GM19351 (cell line): ENCODE results near the gene MRTFA.
"Not testable (repeated sequence)": the region's sequence is repeated elsewhere in the genome, so short reads cannot be mapped to it uniquely, and the experiment has no call there.

ENCODE experiments used
- ATAC-seq: cut with Tn5 transposase; IDR thresholded peaks from one replicate; pipeline ENCODE4 v1.9.1; 2021; ENCODE audit warnings: mild to moderate bottlenecking, moderate library complexity; ENCODE audit not compliant: unreplicated experiment

The MRTFA gene

GRCh38 chr22:40403651-40404050, 232.9 kb downstream of the MRTFA start:
- no peak for ATAC-seq

- no peak for ATAC-seq
These were observed 233.4 kb downstream of the MRTFA start for GRCh38 chr22:40403141-40403540.

GRCh38 chr22:40401981-40402406, 234.5 kb downstream of the MRTFA start:
- no peak for ATAC-seq

DNA sequence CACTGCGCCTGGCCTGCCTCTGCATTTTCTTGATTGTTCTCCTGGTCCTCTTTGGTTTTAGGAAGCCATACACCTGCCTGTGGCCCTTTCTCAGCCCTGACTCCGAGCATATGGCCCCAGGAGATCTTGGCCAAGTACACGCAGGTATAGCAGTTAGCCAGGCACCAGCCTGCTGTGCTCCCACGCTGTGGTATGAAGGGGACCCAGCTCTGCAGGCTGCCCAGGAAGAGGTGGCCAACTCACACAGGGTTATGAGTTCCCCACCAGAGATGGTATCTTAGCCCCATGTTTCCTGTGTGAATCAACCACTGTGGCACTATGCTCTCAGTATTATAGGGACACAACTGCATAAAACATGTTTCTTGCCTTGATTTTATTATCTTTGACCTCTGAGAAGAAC, 235.0 kb downstream of the MRTFA start:
- no peak for ATAC-seq

DNA sequence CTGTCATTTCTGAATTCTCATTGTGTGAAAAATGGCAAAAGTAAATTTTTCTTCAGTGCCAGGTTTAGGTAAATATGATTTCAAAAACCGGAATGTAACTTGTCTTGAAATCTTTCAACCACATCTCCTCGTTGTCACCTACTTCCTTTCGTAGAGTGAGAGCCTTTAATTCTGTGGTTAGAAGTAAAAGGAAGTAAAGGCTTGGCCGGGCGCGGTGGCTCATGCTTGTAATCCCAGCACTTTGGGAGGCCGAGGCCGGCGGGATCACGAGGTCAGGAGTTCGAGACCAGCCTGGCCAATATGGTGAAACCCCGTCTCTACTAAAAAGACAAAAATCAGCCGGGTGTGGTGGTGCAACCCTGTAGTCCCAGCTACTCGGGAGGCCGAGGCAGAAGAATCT, 236.4 kb downstream of the MRTFA start:
- ATAC-seq: no peak

- ATAC-seq: no peak
These were observed 236.9 kb downstream of the MRTFA start for GRCh38 chr22:40399621-40400020.

DNA sequence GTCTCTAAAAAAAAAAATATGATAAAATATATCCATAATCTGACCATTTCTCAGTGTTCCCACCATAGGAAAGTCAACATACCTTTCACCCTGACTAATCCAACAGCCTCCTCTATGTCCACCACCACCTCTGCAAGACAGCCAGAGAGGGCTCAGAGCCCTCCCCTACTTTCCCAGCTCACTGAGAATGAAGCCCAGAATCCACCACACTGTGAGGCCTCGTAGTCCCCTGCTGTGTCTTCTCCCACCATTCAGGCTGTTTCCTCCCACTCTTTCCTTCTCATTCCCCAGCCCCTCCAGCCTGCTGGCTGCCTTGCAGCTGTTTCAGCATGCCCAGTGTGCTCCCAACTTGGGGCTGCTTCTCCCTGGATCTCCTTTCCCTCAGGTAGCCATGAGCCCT, 239.1 kb downstream of the MRTFA start:
- no peak for ATAC-seq

DNA sequence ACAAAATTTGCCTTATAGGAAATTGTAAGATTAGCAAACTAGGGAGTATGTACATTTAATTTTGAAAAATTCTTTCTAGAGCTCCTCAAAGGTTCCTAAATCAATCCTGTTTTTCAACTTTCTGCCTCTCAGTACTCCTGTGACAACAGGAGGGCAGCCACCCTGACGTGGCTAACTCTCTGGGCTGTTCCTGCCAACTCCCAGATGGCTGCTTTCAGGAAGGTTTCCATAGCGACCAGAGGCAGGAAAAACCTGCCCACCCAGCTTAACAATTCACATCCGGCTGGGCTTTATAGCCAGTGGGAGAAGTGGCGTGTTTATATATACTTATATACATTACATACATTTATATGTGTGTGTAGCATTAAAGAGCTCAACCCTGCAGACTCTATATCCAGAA, 239.6 kb downstream of the MRTFA start:
- no peak for ATAC-seq

GRCh38 chr22:40395607-40396006, 240.9 kb downstream of the MRTFA start:
- no peak for ATAC-seq

- no peak for ATAC-seq
These were observed 241.9 kb downstream of the MRTFA start for GRCh38 chr22:40394607-40395006.

- ATAC-seq: no peak
These were observed 243.9 kb downstream of the MRTFA start for GRCh38 chr22:40392618-40393017.

- no peak for ATAC-seq
These were observed 245.1 kb downstream of the MRTFA start for GRCh38 chr22:40391417-40391816.

DNA sequence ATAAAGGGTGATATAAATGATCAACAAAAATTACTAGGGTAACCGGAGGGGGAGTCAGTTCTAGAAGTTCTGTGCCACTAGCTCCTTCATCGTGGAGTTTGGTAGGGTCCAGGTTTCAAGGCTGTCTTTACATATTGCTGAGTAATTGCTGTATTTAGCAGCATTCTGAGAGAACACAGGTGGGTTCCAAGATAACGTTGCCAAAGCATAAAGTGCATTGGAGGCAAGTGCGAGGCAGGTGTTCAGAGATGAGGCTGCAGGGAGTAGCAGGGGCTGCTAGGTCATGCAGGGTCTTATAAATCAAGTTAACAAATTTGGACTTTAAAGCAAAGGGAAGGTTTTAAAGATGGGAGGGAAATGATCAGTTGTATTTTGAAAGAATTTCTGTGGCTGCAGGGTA, 248.3 kb downstream of the MRTFA start:
- ATAC-seq: no peak

DNA sequence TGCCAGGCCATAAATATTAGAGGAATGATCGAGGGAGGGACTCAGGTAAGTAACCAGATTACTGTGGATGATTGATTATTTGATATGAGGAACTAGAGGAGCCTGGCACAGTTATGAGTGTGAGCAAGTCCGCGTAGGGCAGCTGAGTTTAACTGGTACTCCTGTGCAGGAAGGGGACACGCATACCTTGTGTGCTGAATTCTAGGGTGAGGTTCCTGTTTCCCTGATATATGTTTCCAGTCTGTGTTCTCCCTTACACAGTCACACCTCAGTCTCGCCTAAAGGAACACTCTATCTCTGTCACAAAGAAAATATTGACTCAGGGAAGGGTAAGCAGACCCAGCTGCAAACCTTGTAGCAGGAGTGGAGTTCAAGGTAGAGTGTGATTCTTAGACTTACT, 248.8 kb downstream of the MRTFA start:
- ATAC-seq: no peak

GRCh38 chr22:40385036-40385782, 251.3 kb downstream of the MRTFA start:
- ATAC-seq: no peak

DNA sequence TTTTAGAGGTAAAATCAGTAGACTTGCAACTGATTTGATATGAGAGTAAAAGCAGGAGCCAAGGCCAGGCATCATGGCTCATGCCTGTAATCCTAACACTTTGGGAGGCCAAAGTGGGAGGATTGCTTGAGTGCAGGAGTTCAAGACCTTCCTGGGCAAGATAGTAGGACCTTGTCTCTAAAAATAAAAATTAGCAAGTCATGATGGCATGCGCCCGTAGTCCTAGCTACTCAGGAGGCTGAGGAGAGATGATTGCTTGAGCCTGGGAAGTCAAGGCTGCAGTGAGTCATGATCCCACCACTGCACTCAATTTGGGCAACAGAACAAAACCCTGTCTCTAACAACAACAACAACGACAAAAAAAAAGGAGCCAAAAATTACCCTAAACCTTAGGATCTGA, 252.6 kb downstream of the MRTFA start:
- ATAC-seq: no peak

- ATAC-seq: no peak
These were observed 255.1 kb downstream of the MRTFA start for GRCh38 chr22:40381461-40381860.

DNA sequence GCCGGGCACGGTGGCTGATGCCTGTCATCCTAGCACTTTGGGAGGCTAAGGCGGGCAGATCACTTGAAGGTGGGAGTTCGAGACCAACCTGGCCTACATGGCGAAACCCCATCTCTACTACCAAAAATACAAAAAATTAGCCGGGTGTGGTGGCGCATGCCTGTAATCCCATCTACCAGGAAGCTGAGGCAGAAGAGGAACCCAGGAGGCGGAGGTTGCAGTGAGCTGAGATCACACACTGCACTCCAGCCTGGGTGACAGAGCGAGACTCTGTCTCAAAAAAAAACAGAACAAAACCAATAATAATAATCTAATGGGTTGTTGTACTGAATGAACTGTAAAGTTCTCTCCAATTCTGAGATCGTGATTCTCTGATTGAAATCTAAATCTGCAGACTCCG, 258.1 kb downstream of the MRTFA start:
- ATAC-seq: not testable (repeated sequence)

DNA sequence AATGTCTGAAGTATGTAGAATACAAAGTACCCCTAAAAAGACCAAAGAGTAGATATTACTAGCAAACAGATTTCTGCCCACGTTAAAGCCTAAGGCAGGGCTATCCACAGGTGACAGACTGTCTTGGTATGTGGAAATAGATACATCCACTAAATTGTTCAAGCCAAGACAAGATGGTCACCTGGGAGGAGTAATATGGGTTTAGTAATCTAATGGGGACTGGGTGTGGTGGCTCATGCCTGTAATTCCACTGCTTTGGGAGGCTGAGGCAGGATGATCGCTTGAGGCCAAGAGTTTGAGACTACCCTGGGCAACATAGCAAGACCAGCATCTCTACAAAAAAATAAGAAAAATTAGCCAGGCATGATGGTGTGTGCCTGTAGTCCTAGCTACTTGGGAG, 258.6 kb downstream of the MRTFA start:
- no peak for ATAC-seq

GRCh38 chr22:40376149-40376548, 260.4 kb downstream of the MRTFA start:
- ATAC-seq: no peak

DNA sequence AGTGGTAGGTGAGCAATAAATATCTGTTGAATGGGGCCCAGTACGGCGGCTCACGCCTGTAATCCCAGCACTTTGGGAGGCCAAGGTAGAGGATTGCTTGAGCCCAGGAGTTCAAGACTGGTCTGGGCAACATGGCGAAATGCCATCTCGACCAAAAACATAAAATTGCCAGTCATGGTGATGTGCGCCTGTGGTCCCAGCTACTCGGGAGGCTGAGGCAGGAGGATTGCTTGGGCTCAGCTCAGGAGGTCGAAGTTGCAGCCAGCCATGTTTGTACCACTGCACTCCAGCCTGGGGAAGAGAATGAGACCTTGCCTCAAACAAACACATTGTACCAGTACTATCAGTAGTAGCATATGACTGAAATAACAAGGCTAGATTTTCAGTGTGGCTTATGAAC, 262.0 kb downstream of the MRTFA start:
- ATAC-seq: no peak

GRCh38 chr22:40368836-40369235, 267.7 kb downstream of the MRTFA start:
- no peak for ATAC-seq

GRCh38 chr22:40368016-40368415, 268.5 kb downstream of the MRTFA start:
- ATAC-seq: no peak
